Measurements from ENCODE around the gene AHI1.

Gene AHI1

DNA sequence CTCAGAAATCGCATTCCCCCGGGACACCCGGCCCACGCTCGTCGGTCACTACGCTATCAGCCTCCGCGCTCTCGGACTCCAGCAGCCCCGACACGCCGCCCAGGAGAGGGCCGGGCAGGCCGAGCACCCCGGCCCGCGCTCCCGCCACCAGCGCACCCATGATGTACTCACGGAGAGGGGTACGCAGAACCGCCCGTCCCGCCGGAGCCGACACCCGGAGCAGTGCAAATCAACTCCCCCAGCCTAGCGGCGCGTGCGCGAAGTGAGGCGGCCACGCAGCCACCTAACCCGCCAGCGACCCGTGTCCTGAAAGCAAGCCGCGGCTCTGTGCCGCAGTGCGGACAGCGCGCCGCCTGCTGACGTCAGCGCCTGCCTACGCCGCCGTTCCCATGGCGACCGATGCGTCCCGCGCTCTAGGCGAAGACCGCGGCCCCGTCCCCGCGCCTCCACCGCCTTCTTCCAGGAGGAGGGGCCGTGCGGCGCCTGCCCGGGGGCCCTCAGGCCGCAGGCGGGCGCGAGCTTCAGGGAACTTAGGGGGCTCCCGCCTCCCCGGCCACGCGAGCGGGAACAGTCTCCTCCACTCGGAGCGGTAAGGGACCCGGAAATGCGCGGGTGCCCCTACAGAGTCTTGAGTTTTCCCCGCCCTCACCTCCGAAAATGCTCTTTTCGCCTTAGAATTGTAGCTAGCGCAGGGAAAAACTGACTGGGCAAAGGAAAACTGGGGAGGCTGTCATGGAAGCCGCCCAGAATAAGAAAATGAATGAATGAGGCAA is at the start of gene AHI1:
Gene AHI1, minus strand, starts transcription at position 329 of the 773 bp plus-strand sequence. CDS start 5,503 bp downstream, outside the sequence.
- peak; percentile 95 for DNase-seq

GRCh38 chr6:135546680-135547418 is 49.3 kb upstream of the AHI1 start:
- DNase-seq, result no peak

DNA sequence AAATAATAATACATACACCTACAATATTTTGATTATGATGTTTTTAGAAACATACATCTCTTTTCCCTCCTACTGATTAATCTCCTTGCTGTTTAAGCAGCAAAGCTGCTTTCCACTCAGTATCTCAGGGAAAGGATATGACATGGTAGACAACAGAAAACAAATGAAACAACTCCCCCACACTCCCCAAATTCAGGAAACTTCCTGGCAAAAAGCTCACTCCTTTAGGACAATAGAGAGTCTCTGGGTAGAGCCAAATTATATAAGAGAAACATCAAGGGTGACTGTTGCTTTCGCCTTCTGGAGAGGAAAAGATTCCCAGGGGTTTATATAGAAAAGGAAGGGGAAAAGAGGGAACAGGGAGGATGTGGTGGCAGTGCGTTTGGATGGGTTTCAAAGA is 48.7 kb upstream of the AHI1 start:
- no peak for DNase-seq

- no peak for DNase-seq
Measured at GRCh38 chr6:135540207-135540840, 42.8 kb upstream of the AHI1 start.

- peak; percentile 19 for DNase-seq
Measured at GRCh38 chr6:135537741-135538301, 40.3 kb upstream of the AHI1 start.

DNA sequence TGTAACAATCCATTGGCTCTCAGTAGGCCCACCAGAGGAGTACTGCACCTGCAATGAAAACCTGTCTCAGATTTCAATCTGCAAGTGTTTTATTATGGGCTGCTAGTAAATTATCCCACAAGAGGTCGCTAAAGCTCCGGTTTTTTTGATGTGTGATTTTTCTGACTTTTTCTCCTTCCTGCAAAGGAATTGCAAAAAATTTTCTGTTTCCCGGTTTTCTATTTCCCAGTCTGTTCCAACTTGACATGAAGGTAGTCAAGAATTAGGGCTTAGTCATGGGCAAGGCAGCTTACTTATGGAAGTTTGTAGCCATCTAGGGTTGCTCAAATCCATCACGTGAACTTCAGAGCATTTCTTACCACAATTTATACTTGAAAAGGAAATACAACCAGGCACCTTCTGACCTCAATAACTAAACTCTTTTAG is 38.5 kb upstream of the AHI1 start:
- no peak for DNase-seq

- DNase-seq, result no peak
Measured at GRCh38 chr6:135534773-135535380, 37.3 kb upstream of the AHI1 start.

DNA sequence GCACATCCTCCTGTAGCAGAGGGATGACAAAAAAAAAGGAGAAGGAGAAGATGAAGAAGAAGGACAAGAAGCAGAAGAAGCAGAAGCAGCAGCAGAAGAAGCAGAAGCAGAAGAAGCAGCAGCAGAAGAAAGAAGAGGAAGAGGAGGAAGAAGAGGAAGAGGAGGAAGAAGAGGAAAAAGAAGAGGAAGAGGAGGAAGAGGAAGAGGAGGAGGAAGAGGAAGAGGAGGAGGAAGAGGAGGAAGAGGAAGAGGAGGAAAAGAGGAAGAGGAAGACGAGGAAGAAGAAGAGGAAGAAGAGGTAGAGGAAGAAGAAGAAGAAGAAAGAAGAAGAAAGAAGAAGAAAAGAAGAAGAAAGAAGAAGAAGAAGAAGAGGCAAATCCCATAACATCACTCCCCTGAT is 35.0 kb upstream of the AHI1 start:
- DNase-seq, result no peak

GRCh38 chr6:135531954-135532490 is 34.5 kb upstream of the AHI1 start:
- no peak for DNase-seq

DNA sequence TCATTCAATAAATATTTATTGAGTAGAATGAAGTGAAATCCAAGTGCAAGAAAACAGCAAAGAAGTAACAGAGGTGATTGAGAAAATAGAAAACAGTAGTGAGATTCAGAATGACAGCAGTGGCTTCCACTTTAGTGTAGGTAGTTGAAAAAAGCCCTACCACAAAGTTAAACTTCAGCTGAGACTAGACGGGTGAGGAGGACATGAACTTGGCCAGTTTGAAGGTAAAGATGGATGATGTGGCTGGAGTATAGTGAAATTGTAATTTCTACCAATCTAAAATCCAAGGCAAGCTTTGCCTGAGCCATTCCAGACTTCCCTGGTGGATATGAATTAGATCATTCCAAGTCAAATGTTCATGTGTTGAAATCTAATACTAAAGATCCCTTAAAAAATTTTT is 32.6 kb upstream of the AHI1 start:
- no peak for DNase-seq

- DNase-seq, result no peak
Measured at GRCh38 chr6:135527960-135528249, 30.4 kb upstream of the AHI1 start.

DNA sequence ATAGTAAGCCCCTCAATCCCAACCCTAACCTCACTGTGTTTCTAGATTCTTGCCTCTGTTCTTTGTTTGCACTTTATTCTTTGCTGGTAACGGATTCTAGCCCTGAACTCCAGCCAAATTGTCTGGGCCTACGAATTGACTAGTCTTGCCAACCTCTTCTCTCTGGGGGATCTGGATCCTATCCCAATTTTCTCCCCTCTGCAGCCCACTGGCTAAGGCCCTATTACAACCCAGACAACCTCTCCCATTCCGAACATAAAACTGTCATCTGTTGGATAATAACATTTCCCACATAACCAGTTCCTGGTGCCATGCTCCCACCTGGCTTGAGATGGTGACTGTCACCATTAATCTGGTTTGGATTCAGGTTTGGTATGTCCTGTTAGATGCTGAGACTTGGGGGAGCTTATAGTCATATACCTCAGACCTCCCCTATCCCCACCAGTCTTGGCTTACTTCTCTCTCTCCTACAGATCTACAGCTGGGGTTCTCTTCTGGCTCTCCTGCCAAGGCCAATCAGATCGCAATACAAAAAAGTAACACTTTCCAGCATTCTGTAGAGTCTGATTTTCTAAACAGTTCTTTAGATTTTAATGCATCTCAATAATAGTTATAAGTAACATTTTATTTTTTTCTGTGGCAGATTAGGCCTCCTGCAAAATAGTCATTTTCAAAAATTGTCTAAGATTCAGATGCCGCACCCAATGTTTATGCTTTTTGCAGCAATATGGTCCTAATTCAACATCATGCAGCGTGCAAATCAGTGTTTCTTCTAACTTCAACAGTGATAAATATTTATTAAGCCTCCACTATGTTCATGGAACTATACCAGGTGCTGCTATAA is 29.8 kb upstream of the AHI1 start:
- DNase-seq, result no peak

GRCh38 chr6:135525594-135525993 is 28.1 kb upstream of the AHI1 start:
- no peak for DNase-seq

- no peak for DNase-seq
Measured at GRCh38 chr6:135522965-135523692, 25.6 kb upstream of the AHI1 start.

DNA sequence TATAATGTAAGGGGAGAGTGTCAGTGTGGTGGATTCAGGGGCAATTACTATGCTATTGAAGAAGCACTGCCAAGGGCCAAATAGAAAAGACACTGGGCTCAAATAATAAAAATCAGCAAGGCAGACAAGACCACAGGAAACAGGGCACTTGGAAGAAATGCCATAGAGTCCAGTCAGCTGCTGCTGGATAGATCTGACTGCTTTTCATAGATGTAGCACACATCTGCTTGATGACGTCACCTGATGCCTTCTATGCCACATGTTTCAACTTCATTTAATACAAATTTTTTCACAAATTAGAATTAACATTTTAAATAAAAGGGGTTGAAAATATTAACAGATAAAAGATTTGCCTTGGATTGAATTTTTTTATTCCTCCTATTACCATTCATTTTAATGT is 23.9 kb upstream of the AHI1 start:
- no peak for DNase-seq

DNA sequence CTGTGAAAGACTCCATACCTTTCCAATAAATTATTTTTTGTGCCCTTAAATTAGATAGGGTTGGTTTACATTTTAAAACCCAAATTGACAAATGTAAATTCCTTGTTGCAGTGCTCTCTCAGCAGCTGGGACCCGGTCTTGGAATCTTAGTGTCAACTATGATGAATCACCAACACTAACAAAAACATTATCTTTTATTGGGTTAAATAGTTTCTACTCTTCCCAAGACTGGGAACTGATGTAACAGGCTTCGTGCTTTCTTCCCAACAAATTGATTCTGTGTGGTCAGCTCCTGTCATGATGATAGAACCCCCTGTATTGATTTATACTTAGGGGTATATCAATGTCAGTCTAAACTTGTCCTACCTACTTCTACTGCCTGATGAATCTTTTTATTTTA is 23.2 kb upstream of the AHI1 start:
- DNase-seq, result no peak

GRCh38 chr6:135519348-135519747 is 21.8 kb upstream of the AHI1 start:
- DNase-seq, result no peak

DNA sequence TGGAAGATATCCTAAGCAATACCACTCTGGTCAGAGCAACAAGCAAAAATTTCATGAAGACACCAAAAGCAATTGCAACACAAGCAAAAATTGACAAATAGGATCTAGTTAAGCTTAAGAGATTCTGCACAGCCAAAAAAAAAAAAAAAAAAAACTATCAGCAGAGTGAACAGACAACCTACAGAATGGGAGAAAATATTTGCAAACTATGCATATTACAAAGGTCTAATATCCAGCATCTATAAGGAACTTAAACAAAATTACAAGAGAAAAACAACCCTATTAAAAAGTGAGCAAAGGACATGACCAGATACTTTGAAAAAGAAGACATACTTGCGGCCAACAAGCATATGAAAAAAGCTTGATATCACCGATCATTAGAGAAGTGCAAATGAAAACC is 20.0 kb upstream of the AHI1 start:
- no peak for DNase-seq

DNA sequence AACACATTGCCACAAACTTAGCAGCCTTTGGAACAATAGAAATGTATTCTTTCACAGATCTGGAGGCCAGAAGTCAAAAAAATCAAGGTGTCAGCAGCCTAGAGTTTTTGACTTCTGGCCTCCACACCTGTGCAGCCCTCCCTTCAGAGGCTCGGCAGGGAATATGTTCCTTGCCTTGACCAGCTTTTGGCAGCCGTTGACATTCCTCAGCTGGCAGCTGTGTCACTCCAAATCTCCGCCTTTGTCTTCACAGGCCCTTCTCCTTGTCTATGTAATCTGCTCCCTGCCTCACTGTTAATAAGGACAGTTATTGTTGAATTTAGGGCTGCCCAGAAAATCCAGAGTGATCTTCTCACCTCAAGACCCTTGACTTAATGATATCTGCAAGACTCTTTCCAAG is 17.2 kb upstream of the AHI1 start:
- no peak for DNase-seq

DNA sequence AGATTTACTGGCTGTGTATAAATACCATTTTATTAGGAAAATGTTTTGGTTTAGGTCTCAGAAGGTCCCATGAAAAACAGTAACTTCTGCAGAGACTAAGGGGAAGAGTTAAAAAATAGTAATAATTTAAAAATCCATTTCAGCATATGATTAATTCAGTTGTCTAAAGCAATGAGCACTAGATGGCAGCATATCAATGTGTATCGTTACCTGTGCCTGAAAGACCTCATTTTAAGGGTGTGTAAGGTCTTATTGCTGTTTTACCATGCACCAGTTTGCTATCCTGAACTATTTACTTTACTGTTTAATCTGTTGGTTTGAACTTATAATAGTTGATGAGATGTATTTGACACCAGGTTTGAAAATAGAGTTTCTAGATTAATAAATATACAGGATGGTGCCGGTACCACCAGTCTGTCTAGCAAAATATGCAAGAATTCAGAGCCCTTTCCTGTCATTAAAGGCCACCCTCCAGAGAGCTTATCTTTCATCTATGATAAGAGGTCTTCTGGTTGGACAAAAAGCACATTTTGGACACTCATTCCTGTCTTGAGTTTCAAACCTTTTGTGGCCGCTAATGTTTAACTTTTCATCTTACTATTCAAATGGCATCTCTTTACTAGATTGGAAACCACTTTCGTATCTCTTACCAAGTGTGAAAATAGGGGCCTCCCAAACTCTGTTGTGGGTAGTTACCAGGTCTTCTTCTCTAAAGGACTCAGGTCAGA is 8.9 kb upstream of the AHI1 start:
- DNase-seq, result no peak

DNA sequence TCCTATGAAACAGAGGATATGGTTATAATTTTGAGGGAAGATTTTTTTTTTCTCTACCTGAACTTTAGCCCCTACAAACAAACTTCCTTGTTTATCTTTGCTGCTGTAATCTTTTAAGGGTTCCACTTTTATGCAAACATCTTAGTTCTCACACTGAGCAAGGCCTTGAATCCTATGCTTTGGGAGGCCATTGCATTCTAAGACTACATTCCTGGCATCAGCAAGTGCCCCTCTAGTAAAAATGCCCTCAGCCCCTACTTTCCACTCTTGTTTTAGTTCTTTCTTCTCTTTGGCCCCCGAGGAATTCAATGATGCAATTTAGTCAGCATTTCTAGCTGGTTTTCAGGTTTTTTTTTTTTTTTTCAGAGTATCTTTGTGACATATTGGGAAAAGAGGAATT is 8.1 kb upstream of the AHI1 start:
- no peak for DNase-seq
